Right lobe of liver (tissue), 4 donors: ENCODE measurements around the gene C6orf89.

ENCODE experiments used
- POLR2A ChIP-seq: fragments of 450-650 bp; IDR thresholded peaks from one replicate; pipeline ENCODE4 v1.6.1; 2017; ENCODE audit warnings: antibody characterized with exemption, mild to moderate bottlenecking
- TF ChIP-seq, protein P1 (sequence below), 4 donors: fragments of 200-600 bp in 3 of 4; fragments of 450-650 bp in 1 of 4; IDR thresholded peaks; one replicate each; pipeline versions ENCODE4 v1.5.1 to v1.8.0; 2016 to 2022; ENCODE audit warnings: antibody characterized with exemption in 4 of 4, mild to moderate bottlenecking in 2 of 4
- donor health status: DM: no; HTN: no; CAD: no.
- donor health status: DM: no; HTN: no; CAD: no.
- donor health status: DM: no; HTN: yes; CAD: no.

DNA sequence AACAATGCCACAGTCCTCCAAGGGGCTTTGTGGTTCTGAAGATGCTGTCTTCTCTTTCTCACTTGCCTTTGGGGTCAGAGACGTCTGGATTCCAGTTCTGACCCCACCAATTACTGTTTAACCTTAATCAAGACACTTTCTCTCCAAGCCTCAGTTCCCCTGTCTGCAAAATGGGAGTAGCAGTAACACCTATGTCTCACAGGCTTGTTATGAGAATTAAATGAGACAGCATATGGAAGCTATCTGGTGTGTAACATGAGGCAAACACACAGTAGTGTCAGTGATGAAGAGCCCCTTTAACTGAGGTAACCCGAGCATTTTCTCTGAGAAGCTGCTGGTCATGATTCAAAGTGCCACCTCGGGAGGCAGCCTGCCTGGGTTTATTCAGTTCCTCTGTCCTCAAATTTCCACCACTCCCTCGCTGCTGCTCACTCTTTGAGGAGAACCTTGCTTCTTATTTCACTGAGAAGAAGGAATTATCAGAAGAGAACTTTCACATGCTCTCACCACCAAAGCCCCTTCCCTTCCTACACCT, 22.8 kb upstream of the C6orf89 start:
- TF ChIP-seq POLR2A: no peak
- TF ChIP-seq, protein P1, sequence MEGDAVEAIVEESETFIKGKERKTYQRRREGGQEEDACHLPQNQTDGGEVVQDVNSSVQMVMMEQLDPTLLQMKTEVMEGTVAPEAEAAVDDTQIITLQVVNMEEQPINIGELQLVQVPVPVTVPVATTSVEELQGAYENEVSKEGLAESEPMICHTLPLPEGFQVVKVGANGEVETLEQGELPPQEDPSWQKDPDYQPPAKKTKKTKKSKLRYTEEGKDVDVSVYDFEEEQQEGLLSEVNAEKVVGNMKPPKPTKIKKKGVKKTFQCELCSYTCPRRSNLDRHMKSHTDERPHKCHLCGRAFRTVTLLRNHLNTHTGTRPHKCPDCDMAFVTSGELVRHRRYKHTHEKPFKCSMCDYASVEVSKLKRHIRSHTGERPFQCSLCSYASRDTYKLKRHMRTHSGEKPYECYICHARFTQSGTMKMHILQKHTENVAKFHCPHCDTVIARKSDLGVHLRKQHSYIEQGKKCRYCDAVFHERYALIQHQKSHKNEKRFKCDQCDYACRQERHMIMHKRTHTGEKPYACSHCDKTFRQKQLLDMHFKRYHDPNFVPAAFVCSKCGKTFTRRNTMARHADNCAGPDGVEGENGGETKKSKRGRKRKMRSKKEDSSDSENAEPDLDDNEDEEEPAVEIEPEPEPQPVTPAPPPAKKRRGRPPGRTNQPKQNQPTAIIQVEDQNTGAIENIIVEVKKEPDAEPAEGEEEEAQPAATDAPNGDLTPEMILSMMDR (IDR thresholded peaks at IDR 0.05): no peak
